Pulmonary artery endothelial cell (primary cell): ENCODE measurements around the gene SSU72. TPM values are rescaled to one million over a fixed set of nuclear protein-coding genes. Genes with fewer than 3 reads are reported as not detected.
"Not testable (repeated sequence)": the region's sequence is repeated elsewhere in the genome, so short reads cannot be mapped to it uniquely, and the experiment has no call there.

Experiments
- DNase-seq: peaks from one replicate; pipeline ENCODE4 v3.0.0-alpha.2; 2011; ENCODE audit warnings: low read depth, low spot score
- total RNA-seq: library from RNA; depleted of rRNA; stranded (reverse); fragments of >200 nt; gene quantifications from 2 replicates; pipeline ENCODE4 v1.2.3, GENCODE V29; 2014

Gene SSU72
- total RNA-seq, 1 donor from 2014 or later, result 75.0 TPM

DNA sequence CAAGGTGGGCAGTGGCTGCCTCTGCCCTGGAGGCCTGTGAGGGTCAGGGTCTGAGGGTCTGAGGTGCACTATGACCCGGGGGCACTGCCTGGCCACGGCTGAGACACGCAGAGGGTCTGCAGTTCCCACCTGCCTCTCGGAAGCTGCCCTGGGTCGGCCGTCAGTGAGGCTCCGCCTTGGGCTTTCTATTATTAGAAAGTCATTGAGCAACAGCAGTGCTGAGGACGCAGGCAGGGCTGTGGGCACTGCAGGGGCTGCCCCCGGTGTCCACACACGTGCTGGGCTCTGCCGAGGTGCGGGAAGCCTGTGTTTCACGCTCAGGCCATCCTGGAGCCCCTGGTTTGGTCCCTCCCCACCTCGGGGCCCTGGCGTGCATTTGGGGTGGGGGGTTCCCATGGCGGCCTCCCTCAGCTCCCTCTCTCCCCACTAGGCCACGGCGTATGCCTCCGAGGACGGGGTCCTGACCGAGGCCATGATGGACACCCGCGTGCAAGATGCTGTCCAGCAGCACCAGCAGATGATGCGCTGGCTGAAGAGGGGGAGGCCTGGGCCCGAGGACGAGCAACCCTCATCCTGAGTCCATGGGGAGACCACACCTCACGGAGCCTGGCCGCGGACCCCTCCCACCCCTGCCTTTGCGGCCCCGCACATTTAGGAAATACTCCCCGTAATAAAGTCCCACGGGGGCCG, 65.7 kb downstream of the SSU72 start:
- not testable (repeated sequence) for DNase-seq

DNA sequence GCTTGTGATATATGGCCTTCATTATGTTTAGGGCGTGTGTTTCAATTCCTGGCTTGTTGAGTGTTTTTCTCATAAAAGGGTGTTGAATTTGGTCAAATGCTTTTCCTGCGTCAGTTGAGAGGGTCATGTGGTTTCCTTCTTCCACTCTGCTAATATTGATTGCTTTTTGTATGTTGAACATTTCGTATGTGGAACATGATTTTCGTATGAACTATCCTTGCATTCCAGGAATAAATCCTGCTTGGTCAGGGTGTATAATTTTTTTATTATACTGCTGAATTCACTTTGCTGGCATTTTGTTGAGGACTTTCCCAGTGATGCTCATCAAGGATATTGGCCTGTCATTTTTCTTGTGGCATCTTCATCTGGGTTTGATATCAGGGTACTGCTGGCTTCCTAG, 67.4 kb downstream of the SSU72 start:
- no peak for DNase-seq

DNA sequence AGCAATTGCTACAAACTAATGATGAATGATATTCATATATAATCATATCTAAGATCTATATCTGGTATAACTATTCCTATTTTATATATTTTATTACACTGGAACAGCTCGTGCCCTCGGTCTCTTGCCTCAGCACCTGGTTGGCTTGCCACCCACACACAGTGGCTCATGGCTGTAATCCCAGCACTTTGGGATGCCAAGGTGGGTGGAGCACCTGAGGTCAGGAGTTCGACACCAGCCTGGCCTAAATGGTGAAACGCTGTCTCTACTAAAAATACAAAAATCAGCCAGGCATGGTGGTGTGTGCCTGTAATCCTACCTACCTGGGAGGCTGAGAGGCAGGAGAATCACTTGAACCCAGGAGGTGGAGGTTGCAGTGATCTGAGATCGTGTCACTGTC, 68.9 kb downstream of the SSU72 start:
- DNase-seq, result not testable (repeated sequence)

DNA sequence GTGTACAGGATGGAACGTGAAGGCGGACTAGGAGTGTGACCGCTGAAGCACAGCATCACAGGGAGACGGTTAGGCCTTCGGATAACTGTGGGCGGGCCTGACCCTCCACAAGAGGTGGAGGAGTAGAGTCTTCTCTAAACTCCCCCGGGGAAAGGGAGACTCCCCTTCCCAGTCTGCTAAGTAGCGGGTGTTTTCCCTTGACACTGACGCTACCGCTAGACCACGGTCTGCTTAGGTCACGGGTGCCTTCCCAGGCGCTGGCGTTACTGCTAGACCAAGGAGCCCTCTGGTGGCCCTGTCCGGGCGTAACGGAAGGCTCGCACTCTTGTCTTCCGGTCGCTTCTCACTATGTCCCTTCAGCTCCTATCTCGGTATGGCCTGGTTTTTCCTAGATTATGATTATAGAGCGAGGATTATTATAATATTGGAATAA, 69.3 kb downstream of the SSU72 start:
- DNase-seq, result not testable (repeated sequence)

DNA sequence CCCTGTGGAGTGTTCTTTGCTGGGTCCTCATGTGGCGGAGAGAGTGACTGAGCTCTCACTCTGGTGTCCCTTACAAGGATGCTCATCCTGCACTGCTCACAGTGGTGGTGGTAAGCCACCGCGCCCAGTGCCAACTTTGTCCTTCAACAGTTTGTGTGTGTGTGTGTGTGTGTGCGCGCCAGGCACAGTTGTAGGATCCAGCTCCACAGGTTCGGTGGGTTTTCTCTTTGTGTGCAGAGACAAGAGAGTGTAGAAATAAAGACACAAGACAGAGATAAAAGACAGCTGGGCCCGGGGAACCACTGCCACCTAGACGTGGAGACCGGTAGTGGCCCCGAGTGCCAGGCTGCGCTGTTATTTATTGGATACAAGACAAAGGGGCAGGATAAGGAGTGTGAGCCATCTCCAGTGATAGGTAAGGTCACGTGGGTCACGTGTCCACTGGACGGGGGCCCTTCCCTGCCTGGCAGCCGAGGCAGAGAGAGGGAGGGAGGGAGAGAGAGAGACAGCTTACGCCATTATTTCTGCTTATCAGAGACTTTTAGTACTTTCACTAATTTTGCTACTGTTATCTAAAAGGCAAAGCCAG, 69.8 kb downstream of the SSU72 start:
- DNase-seq, result not testable (repeated sequence)

DNA sequence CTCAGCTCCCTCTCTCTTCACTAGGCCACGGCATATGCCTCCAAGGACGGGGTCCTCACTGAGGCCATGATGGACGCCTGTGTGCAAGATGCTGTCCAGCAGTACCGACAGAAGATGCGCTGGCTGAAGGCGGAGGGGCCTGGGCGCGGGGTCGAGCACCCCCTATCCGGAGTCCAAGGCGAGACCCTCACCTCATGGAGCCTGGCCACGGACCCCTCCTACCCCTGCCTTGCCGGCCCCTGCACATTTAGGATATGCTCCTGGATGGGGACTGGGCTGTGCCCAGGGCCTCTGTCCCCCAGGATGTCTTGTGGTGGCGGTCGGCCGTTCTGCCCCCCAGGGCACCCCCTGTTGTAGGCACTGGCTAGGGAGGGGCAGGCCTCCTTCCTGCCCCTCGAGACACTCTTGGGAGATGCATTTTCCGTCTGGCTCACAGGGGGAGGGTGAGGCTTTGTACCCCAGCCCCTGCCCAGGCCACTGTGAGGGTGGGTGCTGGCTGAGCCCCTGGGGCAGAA, 79.1 kb downstream of the SSU72 start:
- not testable (repeated sequence) for DNase-seq

DNA sequence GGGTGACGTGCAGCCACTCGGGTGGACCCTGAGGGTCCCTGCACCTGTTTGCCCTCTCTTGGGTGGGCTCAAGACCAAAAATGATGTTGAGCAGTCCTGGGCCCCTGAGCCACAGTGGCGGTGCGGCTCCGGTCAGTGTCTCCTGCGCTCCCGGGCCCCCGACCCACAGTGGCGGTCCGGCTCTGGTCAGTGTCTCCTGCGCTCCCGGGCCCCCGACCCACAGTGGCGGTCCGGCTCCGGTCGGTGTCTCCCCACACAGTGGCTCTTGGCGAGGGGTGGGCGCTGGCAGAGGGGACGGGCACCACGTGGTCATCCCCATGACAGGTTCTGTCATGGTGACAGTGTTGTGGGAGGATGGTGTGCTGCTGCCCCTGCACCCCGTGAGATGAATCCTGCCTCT, 80.4 kb downstream of the SSU72 start:
- not testable (repeated sequence) for DNase-seq

Other genes with a start within 250 kb of the SSU72 start
- 0.13 and 0.25 TPM in 2 replicates for gene TAS1R3, start 243.6 kb downstream of the SSU72 start, total RNA-seq
- 57.5 and 60.5 TPM in 2 replicates for gene DVL1, start 225.4 kb downstream of the SSU72 start, total RNA-seq
- gene MXRA8, start 216.3 kb downstream of the SSU72 start, total RNA-seq, result 0.99 and 2.2 TPM in 2 replicates
- gene AURKAIP1, start 199.7 kb downstream of the SSU72 start, total RNA-seq, result 115 and 129 TPM in 2 replicates
- gene CCNL2, start 175.5 kb downstream of the SSU72 start, total RNA-seq, result 96.5 and 105 TPM in 2 replicates
- 116 and 132 TPM in 2 replicates for gene MRPL20, start 167.6 kb downstream of the SSU72 start, total RNA-seq
- gene ANKRD65, start 153.6 kb downstream of the SSU72 start, total RNA-seq, result 0.07 and 0.14 TPM in 2 replicates
- 1.6 and 1.7 TPM in 2 replicates for gene VWA1, start 139.2 kb downstream of the SSU72 start, total RNA-seq
- 0.20 TPM in 1 of 2 replicates, not detected in the other for gene ATAD3C, start 125.2 kb downstream of the SSU72 start, total RNA-seq
- gene ATAD3B, start 103.1 kb downstream of the SSU72 start, total RNA-seq, result 23.6 and 32.2 TPM in 2 replicates
- 64.1 and 64.7 TPM in 2 replicates for gene ATAD3A, start 62.7 kb downstream of the SSU72 start, total RNA-seq
- 2.2 and 3.0 TPM in 2 replicates for gene TMEM240, start 34.2 kb downstream of the SSU72 start, total RNA-seq
- gene FNDC10, start 25.3 kb upstream of the SSU72 start, total RNA-seq, result 0.14 and 0.33 TPM in 2 replicates
- 30.7 and 43.6 TPM in 2 replicates for gene MIB2, start 40.6 kb upstream of the SSU72 start, total RNA-seq
- gene MMP23B, start 57.3 kb upstream of the SSU72 start, total RNA-seq, result 0.33 TPM in 1 of 2 replicates, not detected in the other
- 10.4 and 15.2 TPM in 2 replicates for gene CDK11B, start 84.1 kb upstream of the SSU72 start, total RNA-seq
- gene SLC35E2B, start 117.9 kb upstream of the SSU72 start, total RNA-seq, result 20.6 and 21.8 TPM in 2 replicates
- gene CDK11A, start 149.5 kb upstream of the SSU72 start, total RNA-seq, result 8.1 and 15.9 TPM in 2 replicates
- 47.3 and 56.7 TPM in 2 replicates for gene NADK, start 203.6 kb upstream of the SSU72 start, total RNA-seq